Erythroblast (primary cell): ENCODE measurements around the gene ALDH3A1.

Experiments
- DNase-seq, 2 experiments: peaks; one replicate each; lab custom pipeline; 2025; lab: John Stamatoyannopoulos, UW
- GATA1 ChIP-seq: IDR thresholded peaks from 2 replicates; pipeline ENCODE4 v1.6.1; 2011; ENCODE audit warnings: low read depth, mild to moderate bottlenecking, control low read depth, low read length, moderate library complexity
- POLR2A ChIP-seq: IDR thresholded peaks from 2 replicates; pipeline ENCODE4 v1.6.1; 2011; ENCODE audit warnings: mild to moderate bottlenecking, low read length

Gene ALDH3A1

GRCh38 chr17:19747829-19748806 is at the start of gene ALDH3A1:
TSS of gene ALDH3A1 (minus strand) at chr17:19748298. CDS start at chr17:19745129, 3,169 bp downstream.
- no peak for DNase-seq
- no peak for TF ChIP-seq POLR2A

GRCh38 chr17:19796457-19796856 is 48.4 kb upstream of the ALDH3A1 start:
- DNase-seq: no peak
- TF ChIP-seq POLR2A: no peak

GRCh38 chr17:19791918-19792550 is 43.9 kb upstream of the ALDH3A1 start:
- TF ChIP-seq POLR2A (no peak), GATA1 (no peak)

GRCh38 chr17:19787733-19788357 is 39.7 kb upstream of the ALDH3A1 start:
- TF ChIP-seq GATA1 (no peak), POLR2A (no peak)
- DNase-seq: no peak

More at GRCh38 chr17:19791918-19792550, 43.9 kb upstream of the ALDH3A1 start:
- DNase-seq: no peak

- DNase-seq: no peak
- TF ChIP-seq POLR2A: no peak
- no peak for TF ChIP-seq GATA1
Measured at GRCh38 chr17:19785854-19786253, 37.8 kb upstream of the ALDH3A1 start.

GRCh38 chr17:19781488-19782458 is 33.7 kb upstream of the ALDH3A1 start:
- DNase-seq: no peak
- TF ChIP-seq GATA1 (no peak), POLR2A (no peak)

GRCh38 chr17:19780846-19781245 is 32.7 kb upstream of the ALDH3A1 start:
- DNase-seq: no peak
- TF ChIP-seq POLR2A: no peak
- TF ChIP-seq GATA1: no peak

GRCh38 chr17:19773534-19773933 is 25.4 kb upstream of the ALDH3A1 start:
- DNase-seq: no peak
- no peak for TF ChIP-seq POLR2A

GRCh38 chr17:19771971-19772630 is 24.0 kb upstream of the ALDH3A1 start:
- TF ChIP-seq GATA1 (no peak), POLR2A (no peak)
- no peak for DNase-seq

GRCh38 chr17:19770985-19771735 is 23.1 kb upstream of the ALDH3A1 start:
- no peak for DNase-seq
- TF ChIP-seq GATA1 (no peak), POLR2A (no peak)

- TF ChIP-seq POLR2A (no peak), GATA1 (no peak)
- DNase-seq: no peak
Measured at GRCh38 chr17:19769946-19770652, 22.0 kb upstream of the ALDH3A1 start.
